LNCAP (cell line): ENCODE results near the gene SKAP1.

ENCODE experiments used
- CTCF ChIP-seq: fragments of 450-650 bp; IDR thresholded peaks from 2 replicates; pipeline ENCODE4 v1.5.1; 2017; ENCODE audit warnings: mild to moderate bottlenecking

The SKAP1 gene

DNA sequence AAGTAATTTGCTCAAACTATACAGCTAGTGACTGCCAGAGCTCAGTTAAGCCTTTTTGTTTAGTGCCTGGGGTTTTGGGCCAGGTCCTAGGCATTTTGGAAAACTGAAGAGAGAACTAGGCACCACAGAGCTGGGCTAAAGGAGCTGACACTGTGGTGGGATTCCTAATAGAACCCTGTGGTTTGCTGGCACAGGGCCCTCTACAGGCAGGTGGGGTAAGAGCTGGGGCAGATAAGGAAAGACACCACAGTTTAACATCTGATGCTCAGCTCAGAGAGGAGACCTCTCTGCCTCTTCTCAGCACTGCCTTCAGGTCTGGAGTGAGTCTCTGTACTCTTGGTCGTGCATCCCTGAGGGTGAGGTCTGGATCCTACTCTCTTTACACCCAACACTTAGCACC is 201.3 kb downstream of the SKAP1 start:
- TF ChIP-seq CTCF: no peak

- TF ChIP-seq CTCF: no peak
Observed at GRCh38 chr17:48225725-48226567, 204.1 kb downstream of the SKAP1 start.

DNA sequence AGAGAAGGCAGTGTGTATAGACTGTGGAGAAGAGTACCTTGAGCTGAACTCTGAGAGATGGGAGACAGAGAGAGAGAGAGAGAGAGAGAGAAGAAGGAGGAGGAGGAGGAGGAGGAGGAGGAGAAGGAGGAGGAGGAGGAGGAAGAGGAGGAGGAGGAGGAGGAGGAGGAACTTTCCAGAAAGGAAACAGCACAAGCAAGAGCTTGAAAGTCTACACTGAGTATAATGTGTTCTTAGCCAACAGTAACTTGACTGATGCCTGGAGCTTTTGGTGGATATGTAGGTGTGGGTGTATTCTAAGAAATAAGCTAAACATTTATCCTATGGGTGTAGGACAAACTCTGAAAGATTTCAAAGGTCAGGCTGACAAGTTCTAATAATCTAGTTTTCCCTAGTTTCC is 206.1 kb downstream of the SKAP1 start:
- TF ChIP-seq CTCF: no peak

DNA sequence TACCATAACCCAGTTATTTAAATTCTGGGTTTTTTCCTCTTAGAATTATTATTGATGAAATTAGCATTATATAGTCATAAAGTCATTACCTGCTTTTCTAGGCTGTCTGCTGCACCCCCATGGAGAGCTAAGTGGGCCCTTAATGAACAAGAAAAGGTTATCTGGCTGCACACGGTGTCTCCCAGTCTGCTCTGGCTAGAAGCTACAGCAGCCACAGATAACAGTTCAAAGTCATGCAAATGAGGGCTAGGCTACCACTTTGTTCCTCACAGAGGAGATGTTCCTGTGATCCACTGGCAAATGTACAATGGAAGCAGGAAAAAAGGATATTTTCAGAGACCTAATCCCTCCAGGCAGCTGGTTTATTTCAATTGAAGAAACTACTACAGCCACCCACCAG is 210.4 kb downstream of the SKAP1 start:
- TF ChIP-seq CTCF: no peak

DNA sequence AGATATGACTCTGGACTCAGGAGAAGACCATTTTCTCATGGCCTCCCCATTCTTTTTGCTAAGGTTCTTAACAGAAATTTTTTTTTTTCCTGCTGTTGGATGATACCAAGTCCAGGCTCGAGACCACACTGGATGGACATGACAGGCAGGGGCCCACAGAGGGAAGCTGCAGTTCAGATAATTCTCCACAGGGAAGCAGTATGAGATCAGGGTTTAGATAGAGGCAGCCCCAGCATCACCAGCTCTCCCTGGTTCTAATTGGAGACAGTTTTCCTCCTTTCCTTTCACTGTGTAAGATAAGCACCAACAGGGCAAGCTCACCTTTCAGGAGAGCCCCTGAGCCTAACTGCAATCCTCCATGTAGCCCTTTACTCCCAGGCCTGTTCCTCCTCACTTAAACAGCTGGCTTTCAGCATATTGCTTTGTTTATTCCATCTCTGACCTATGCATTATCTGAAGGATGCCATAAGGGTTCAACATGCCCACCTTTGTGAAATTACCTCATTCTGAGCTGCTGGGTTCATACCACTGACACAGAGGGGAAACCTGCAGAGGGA is 214.4 kb downstream of the SKAP1 start:
- TF ChIP-seq CTCF: peak; percentile 58

GRCh38 chr17:48213797-48214196 is 216.2 kb downstream of the SKAP1 start:
- TF ChIP-seq CTCF: no peak

- TF ChIP-seq CTCF: no peak
Observed at GRCh38 chr17:48211787-48212186, 218.2 kb downstream of the SKAP1 start.
